Dermis blood vessel endothelial cell (primary cell): ENCODE data around the gene ARHGAP29. TPM values are rescaled to one million over a fixed set of nuclear protein-coding genes. Genes with fewer than 3 reads are reported as not detected.
A peak's percentile ranks its signal among the peaks of the same experiment; 100 is the strongest.
"Not testable (repeated sequence)": the region's sequence is repeated elsewhere in the genome, so short reads cannot be mapped to it uniquely, and the experiment has no call there.

Experiments used
- DNase-seq: peaks from one replicate; pipeline ENCODE4 v3.0.0; 2010
- total RNA-seq: library from RNA; depleted of rRNA; stranded (reverse); fragments of >200 nt; gene quantifications from 2 replicates; pipeline ENCODE4 v1.2.3, GENCODE V29; 2014

The ARHGAP29 gene
- total RNA-seq, 1 donor from 2014 or later: 254 TPM

DNA sequence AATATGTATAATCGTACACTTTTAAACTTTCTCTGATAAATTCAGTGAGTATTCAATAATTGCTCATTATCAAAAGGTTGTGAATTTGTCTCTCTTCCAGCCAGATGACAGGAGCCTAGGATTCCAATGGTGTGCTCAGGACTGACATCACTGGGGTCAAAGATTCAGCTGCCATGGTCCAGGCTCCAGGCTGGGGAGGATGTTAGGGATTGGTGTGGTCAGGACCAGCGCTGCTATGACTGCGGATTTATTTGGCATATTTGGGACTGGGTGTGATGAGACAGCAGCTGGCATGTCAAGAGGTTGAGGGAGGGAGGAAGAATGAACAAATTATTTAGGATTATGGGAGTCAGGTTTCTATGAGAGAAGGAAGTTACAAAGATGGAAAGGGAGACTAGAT, 68.3 kb downstream of the ARHGAP29 start:
- no peak for DNase-seq

DNA sequence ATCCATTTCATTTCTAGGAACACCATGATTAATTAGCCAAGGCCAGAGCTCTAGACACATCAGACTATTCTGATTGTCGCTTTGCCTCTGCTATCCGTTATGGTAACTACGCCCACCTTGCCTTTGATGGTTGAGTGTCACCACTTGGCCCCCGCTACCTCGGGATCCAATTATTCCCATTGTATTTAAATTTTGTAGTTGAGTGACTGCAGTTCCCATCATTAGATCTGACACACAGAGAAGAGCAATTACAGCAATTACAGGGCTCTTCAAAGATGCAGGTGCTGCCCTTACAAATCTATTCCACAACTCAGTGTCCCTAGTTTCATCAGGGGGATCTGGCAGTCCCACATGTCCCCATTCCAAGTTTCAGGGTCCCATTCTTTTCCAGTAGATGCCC, 71.5 kb downstream of the ARHGAP29 start:
- no peak for DNase-seq

DNA sequence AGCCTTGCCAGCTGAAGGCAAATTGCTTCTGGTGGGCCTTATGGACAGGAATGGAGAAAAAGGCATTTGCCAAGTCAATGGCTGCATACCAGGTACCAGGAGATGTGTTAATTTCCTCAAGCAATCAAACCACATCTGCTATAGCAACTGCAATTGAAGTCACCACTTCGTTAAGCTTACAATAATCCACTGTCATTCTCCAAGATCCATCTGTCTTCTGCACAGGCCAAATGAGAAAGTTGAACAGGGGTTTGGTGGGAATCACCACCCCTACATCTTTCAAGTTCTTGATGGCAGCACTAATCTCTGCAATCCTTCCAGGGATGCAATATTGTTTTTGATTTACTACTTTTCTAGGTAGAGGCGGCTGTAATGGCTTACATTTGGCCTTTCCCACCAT, 72.5 kb downstream of the ARHGAP29 start:
- DNase-seq: not testable (repeated sequence)

DNA sequence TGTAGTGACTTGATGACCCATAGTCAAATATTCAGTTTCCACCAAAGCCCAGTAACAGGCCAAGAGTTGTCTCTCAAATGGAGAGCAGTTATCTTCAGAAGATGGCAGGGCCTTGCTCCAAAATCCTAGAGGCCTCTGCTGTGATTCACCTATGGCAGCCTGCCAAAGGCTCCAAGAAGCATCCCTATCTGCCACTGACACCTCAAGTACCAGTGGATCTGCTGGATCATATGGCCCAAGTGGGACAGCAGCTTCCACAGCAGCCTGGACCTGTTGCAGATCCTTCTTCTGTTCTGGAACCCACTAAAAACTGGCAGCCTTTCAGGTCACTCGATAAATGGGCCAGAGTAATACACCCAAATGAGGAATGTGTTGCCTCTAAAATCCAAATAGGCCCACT, 73.3 kb downstream of the ARHGAP29 start:
- peak; percentile 47 for DNase-seq

DNA sequence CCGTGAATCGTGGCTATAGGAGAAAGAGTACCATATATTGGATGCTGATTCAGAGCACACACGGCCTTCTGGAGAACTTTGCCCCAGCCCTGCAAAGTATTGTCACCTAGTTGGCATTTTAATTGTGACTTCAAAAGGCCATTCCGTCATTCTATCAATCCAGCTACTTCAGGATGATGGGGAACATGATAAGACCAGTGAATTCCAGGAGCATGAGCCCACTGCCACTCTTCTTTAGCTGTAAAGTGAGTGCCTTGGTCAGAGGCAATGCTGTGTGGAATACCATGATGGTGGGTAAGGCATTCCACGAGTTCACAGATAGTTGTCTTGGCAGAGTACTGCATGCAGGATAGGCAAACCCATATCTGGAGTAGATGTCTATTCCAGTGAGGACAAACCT, 74.1 kb downstream of the ARHGAP29 start:
- not testable (repeated sequence) for DNase-seq

DNA sequence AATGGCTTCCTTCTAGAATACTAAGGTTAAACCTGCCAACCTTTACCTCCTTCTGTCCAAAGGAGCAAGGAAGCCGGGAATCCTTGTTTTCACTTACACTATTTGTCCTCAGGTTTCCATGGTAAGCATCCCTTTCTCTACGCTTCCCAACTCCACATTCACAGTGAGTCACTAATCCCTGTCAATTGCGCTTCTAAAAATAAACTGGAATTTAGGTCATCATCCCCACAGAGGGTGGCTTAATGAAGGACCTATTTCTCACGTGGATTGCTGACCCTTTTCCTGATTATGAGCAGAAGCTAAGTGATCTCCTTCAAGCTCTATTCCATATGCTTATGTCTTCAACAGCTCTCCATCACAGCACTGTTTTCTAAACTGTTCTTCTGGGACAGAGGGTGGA, 76.6 kb downstream of the ARHGAP29 start:
- DNase-seq: peak; percentile 94

DNA sequence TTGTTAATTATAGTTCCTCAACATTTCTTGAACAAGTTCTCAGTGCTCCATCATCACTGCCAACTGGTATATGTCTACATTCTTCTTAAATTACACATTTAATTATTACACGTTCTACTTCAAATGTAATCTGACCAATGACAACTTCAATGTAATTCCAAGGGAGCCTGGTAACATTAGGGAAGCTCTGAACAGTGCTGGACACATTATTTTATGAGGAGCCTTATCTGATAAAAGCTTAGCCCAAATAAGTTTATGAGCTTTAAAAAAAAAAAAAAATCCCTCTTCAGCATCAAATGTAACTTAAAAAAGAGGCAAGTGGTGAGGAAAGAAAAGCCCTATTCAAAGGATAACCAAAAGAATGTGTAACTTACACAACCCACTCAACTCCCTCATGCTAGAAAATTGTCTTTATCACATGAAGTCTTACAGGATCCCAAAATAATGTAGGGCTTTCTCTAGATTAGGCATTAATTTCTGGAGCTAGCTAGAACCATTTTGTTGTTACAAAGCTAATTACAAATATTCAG, 81.2 kb downstream of the ARHGAP29 start:
- no peak for DNase-seq

DNA sequence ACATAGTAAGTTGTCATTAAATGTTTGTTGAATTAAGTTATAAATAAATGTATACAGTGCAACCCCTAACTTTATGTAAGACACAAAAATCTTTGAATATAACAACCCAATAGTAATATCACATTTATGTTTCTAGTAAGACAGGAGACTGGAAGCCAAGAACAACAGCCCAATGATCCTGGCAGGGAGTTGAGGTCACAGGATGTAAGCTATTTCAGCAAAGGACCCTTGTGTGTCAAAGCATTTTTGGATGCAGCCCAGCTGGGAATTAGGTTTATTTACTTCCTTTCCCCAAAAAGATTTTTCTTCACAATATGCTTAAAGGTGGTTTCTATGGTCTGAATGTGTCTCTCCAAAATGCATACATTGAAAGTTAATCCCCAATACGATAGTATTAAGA, 82.4 kb downstream of the ARHGAP29 start:
- DNase-seq: peak; percentile 69

DNA sequence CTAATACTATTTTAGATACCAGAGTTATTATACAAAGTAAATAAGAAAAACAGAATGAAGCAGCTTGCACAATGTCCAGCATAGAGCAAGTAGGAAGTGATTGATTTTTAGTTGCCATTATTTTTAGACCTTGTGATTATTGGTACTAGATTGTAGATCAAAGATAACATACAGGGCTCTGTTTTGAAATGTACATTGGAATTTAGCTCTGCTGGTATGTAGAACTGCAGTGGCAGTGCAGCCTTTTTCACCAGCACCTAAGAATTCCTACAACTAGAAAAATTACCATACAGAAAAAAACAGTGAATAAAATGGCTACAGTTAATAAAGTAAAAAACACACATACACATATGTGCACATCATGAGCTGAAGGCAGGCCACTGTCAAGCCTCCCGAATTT, 84.3 kb downstream of the ARHGAP29 start:
- no peak for DNase-seq

DNA sequence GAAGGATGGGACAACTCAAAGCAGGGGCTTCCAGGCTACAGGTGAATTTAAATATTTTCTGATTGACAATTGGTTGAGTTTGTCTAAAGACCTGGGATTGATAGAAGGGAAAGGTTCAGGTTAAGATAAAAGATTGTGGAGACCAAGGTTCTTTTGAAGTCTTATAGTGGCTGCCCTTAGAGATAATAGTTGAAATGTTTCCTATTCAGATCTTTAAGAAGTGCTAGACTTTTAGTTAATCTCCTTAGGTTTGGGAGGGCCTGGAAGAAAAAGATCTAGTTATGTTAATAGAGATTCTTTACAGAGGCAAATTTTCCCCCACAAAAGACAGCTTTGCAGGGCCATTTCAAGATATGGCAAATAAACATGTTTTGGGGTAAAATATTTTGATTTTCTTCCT, 88.2 kb downstream of the ARHGAP29 start:
- DNase-seq: not testable (repeated sequence)

DNA sequence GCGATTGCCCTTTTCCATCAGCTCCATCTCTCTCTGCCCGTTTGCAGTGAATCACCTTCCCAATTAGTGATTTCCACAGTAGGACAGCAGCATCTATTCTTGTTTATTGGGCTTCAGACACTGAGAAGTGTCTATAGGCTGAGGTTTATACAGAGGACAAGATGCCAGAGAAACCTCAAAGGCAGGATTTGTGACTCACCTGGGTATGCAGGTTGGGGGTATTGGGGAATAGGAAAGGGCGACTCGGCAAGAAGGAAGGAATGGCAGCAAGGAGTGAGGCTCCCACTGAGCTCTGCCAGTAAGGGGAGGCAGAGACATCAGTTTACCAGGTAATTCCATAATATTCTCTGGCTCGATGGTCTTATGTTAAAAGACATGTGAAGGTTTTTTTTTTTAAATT, 91.1 kb downstream of the ARHGAP29 start:
- no peak for DNase-seq

DNA sequence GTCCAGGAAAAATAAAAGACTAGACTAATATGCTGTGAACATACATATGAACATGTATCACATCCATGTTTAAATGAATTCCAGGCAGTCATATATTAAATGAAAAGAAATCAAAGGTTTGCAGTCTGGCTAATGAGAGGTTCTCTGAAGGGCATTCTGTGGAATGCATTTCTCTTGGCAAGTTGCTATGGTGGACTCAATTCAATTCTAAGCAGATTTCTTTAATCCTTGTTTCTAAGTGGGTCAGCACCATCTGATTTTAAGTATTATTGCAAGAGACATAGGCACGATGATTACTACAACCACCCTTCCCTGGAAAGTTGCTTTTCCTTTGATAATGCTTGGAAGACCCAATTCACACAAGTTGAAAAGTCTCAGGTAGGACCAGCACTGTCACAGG, 92.5 kb downstream of the ARHGAP29 start:
- DNase-seq: no peak

DNA sequence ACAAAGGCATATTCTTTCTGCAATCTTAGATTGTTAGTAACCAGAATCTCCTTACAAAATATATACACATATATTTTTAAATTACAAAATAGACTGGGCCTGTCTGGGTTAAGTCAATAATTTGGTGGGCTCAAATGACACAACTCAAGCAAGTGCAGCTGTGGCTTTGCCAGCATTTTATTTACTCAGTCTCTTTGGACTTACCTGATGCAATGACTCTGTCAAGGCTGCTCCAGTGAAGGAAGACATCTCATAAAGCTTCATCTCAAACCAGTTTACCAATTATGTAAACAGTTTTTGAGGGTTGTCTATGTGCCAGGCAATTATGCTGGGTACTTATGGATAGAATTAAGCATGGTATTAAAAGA, 93.6 kb downstream of the ARHGAP29 start:
- no peak for DNase-seq

DNA sequence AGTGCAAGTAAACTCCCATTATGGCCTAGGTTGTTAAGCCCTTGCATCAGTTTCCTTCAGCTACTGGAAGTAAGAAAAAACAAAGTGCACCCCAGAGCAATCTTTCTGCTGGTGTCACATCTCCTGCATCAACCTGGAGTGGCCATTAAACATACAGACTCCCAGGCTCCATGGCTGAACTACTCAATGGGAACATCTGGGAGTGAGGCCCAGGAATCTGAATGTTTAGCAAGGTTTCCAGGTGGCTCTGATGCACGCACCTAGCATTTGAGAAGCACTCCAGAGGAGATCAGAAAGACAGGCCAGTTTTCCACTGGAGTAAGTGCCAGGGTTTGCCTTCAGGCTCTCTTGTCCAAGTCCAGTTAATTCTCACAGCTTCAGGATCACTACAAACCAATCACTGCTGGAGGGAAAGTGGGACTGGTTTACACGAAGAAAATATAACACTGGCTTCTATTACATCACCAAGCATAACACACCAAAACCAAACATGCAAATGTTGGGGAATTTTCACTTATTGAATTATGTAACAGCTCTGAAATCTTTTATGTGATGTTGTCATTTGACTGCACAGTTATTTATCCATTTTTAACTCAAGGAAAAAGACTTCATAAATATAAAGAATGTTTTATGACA, 94.1 kb downstream of the ARHGAP29 start:
- no peak for DNase-seq

DNA sequence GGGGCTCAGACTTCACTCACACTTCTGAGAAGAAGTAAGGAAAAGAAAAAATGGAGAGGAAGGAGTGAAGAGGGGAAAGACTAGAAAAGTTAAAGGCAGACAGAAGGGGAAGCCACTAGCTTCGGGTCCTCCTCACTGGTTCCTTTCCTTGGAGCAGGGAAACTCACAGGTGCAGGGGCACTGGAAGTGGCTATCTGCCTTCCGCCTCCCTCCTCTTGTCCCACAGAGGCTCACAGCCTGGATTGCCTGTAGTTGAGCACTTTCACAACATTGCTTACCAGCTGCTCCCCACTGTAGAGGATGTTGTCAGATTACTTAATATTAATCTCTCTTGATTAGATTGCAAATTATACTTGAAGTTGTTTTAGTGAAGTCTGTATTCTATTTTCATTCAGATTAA, 94.8 kb downstream of the ARHGAP29 start:
- DNase-seq: peak; percentile 64

DNA sequence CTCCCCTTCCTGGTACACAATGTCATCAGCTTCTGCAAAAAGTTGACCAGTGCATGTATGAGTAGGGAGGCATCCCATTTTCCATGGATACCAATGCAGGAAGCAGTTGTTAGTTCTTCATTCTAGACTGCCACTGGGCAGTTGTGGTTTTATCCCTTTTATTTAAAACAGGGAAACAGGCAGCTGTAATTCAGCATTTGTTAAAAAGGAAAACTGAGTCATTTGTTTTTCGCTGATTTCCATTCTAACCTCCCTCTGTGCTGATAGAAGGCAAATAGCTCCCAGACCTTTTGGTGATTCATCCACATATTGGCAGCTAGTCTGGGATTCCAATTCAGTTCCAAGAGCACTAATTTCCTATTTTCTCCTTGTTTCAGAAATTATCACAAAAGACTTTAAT, 95.4 kb downstream of the ARHGAP29 start:
- DNase-seq: peak; percentile 96

DNA sequence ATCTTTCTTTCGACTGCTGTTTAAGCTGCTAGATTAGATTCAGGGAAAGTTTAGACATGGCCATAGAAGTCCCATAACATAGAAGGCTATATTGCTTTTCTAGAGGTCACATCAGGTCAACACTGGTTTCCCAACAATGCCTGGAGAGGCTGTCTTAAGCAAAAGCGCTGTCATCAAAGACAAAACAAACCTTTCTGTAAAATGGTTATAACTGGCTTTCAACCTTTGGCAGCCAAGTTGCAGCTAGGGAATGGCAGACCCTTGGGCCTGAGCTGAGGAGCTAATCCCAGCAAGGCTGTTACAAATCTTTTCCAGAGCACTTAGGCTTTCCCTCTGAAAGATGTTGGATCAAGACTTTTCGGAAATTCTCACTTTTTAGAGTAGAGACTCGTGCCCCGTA, 105.3 kb downstream of the ARHGAP29 start:
- DNase-seq: no peak

DNA sequence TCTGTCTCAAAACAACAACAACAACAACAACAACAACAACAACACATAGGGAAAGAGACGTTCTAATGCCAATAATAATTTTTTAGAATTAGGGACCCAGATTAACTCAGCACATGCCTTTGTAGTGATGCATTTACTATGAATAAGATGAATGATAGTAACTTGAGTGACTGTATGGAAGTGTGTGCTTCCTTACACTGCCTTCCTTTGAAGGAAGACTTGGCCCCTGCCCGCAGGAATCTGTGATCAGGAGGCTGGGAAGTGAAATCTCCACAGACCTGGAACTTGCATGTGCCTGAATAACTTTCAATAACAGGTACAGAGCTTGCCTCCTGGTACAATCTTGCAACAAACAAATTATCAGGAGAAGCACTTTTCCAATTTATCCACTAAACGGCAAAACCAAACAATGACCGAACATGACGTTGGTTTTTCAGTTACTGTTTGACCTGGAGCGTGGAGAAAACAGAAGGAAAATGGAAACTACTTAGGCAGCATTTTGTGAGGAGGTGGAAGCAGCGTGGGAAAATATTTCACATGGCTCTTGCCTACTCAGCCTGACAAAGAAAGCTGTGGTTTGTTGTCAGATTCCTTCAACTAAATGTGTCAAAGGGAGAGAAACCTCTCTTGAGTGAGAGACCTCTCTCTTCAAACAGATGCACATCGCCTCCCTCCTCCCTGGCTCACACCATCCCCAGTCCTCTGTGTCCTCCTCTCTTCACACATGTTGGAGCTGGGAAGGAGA, 106.4 kb downstream of the ARHGAP29 start:
- DNase-seq: peak; percentile 31

DNA sequence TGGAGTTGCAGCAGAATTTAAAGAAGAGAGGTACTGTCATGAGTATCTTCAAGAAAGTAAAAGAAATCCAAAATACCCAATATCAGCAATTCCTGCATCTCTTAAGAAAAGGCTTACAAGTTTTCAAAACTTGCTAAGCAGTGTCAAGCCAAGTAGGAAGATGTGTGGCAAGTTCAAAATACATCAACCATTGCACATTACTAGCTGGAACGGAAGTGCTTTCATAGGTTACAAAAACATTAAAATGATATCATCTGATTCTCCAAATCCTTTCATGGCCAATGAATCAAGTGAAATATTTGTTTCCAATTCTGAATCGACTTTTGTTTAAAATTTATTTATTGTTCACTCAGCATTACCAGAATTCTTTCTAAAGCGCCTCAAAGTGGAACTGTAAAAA, 110.7 kb downstream of the ARHGAP29 start:
- peak; percentile 65 for DNase-seq

DNA sequence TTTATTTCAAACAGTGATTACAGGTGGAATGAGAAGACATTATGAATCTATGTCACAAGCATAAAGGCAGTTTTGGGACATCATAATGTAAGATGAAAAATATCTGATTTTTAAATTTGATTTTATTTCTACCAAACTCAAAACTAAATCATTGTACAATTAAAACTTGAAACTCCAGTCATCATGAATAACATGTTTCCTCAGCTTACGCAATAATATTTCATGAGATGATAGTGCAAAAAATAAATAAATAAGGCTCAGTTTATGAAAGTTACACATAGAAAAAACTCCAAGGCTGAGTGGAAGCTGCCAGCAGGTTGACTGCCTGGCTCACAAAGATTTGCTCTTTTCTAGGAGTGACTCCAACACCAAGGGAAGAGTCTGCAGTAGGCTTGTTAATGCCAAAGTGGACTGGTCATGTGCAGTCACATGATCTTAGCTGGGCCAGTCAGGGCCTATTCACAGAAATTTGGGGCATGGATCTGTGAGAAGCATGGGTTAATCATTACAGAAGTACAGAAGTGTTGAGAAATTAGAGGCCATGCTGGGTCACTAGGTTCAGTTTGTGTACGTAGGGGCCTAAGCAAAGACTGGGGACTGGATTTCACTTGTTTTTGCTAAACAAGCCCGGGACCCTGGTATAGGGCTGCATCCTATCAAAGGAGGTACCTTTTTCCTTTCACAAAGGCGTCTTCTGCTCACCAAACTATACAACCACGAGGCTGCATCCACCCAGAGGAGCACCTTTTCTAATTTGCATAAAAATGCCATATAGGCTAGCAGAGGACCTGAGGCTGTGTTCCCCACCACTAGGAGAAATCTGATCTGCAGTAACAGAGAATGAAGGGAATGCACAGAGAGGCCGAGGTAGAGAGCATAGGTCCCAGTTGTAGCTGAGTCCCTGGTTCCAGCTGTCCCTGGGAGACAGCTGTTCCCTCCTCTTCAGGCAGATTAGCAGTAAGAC, 111.6 kb downstream of the ARHGAP29 start:
- no peak for DNase-seq

DNA sequence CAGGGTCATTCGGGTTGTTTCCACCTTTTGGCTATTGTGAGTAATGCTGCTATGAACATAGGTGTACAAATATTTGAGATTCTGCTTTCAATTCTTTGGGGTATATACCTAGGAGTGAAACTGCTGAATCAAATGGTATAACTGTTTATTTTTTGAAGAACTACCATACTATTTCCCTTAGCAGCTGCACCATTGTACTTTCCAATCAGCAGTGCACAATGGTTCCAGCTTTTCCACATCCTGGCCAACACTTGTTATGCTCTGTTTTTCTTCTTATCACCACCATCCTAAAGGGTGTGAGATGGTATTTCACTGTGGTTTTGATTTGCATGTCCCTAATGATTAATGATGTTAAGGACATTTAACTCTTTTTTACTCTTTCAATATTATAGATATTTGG, 112.8 kb downstream of the ARHGAP29 start:
- peak; percentile 55 for DNase-seq

DNA sequence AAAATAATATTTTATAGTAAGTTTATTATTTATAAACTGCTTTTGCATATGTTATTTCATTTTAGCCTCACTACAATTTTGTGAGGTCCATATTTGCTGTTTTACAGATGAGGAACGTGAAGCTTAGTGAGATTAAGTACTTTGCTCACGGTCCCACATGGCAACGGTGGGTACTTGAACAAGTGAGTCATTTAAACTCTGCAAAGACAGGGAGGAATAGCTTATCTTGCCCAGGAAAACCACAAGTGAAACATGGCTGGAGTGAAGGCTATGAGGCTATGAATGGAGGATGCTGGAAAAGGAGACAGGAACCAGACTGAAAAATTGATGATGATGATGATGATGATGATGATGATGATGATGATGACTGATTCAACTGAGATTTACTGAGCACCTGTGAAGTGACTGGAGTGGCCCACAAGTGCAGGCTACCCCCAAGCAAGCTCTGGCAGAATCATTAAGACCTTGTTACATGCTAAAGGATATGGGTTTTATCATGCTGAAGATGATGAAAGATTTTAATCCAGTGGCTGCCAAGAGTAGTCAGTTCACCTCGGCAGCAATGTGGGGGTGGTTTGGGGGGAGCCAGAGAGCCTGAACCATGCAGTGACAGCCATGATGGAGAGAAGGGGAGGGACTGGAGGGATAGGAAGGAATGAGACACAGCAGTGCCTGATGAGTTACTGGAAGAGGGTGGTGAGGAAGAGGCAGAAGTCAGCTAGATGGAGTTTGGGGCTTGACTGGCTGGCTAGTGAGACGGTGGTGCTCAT, 115.0 kb downstream of the ARHGAP29 start:
- DNase-seq: peak; percentile 19
